ENCODE results near the gene CCT7. TPM values are rescaled to one million over a fixed set of nuclear protein-coding genes. Genes with fewer than 3 reads are reported as not detected.

Gene CCT7
- total RNA-seq, 1 donor from 2014 or later: 270 TPM

DNA sequence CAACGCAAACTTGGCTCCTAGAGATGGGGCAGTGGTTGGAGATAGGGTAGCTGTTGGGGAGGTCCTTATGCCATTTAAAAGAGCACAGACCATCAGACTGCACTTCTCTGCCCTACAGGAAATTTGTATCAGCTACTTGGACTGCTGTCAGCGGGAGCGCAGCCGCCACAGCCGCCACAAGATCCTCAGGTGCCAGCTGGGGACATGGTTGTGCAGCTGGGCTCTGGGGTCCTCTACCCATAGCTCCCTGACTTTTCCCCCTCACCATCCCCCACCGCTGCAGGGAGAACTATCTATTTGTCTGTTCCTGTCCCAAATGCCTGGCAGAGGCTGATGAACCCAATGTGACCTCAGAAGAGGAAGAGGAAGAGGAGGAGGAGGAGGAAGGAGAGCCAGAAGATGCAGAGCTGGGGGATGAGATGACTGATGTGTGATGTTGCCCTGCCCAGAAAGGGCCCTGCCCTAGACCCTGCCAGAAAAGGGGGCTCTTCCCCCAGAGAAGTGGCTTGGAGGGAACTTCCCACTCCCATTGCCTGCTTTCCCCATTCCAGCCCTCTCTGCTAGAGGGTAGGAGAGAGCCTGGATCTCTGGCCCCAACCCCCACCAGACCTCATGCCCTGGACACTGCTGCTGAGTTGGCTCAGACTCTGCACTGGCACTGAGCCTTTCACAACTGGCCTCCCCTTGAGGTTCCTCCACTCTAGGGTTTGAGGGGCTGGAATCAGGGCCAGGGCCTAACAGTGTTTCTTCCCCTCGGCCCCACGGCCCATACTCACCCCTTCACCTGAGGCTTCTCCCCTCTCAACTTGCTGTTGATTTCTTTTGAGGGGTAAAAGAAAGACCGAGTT, 8.4 kb upstream of the CCT7 start:
- no peak for DNase-seq (ENCODE audit: low read depth)

DNA sequence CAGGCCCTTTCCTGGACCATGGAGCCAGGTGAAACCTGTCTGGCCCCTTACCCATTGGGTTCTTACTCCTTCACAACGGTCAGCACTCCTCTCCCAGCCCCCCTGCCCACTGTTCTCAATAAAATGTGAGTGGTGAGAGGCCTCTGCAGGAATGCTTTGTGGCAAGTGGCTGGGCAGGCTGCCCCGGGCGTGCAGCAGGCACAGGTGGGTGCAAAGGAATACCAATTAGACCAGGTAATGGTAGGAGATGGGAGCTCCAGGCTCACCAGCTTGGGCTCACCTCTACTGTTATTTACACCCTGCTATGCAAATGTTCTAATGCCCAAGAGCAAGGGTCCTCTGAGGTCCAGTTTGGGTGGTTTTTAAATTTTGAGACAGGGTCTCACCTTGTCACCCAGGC, 7.0 kb upstream of the CCT7 start:
- DNase-seq (ENCODE audit: low read depth): no peak

- DNase-seq (ENCODE audit: low read depth): no peak
These were observed 5.5 kb upstream of the CCT7 start for GRCh38 chr2:73228631-73229030.

DNA sequence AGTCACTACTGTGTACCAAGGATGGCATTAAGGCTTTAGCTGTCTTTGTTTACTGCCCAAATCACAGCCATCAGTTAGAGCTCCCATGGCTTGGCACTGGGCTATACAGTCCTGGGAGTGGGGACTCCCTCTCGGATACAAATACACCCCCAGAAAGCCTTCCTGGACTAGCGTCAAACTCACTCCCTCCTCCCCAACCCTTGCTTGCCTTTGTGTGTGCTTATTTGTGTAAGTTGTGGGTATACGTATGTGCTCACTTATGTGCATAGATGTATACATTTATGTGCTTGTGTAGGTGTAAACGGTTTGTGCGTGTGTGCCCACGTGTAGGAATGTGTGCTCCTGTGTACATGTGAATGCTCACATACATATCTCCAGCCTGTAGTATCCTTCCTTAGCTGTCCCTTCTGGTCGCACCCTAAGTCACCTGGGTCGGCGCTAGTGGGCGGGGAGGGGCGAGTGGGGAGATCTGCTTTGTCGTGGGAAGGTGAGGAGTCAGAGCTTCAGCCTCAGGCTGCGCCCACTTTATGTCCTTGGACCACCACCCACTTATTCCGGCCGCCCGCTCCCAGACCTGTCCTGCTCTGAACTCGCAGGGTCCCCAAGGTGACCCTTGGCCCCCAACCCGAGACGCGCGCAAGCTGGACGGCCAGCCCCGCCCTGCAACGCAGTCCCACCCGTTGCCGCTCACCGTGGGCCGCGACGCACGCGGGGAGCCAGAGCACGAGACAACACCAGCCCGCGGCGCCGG, 1.5 kb upstream of the CCT7 start:
- no peak for DNase-seq (ENCODE audit: low read depth)

GRCh38 chr2:73233154-73233931, 765 bp upstream of the CCT7 start, which contains the start of gene PRADC1:
PRADC1 (minus strand) TSS chr2:73233239; CDS start chr2:73233160, 79 bp downstream.
- DNase-seq (ENCODE audit: low read depth): peak; percentile 99

- DNase-seq (ENCODE audit: low read depth): no peak
These were observed 1.4 kb downstream of the CCT7 start for GRCh38 chr2:73235315-73236028.

DNA sequence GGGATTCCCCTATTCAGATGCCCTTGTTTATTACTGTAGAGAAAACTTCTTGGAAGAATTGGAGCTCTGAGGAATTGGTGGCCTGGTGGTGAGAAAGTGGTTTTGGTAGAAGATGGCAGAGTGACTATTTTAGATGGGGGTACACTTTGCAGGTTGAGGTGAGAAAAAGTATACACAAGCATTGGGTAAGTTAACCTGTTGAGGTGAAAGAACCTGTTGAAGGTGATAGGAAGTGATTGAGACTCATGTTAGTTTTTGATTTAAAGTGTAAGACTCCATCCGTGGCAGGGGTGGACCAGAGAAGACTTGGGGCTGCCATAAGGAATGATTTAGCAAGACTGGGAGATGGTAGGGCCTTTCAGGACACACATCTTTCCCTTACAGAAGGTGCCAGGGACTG, 3.1 kb downstream of the CCT7 start:
- no peak for DNase-seq (ENCODE audit: low read depth)

DNA sequence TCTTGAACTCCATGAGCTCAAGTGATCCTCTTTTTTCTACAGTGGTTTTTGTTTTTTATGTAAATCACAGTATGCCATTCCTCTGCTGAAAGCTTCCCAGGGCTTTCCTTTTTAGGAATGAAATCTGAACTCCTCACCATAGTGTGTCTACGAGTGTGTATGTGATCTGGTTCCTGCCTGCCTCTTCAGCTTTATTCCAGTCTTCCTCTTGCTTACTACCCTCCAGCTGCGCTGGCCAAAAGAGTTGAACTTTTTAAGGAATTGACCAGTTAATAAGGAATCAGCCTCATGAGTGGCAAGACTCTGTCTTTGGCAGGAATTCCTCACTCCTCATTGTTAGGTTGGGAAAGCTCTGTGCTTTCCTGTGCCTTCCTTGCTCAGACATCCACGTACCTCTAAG, 4.0 kb downstream of the CCT7 start:
- DNase-seq (ENCODE audit: low read depth): peak; percentile 19

GRCh38 chr2:73238976-73239375, 4.9 kb downstream of the CCT7 start:
- DNase-seq (ENCODE audit: low read depth): no peak

- DNase-seq (ENCODE audit: low read depth): no peak
These were observed 5.7 kb downstream of the CCT7 start for GRCh38 chr2:73239776-73240175.

DNA sequence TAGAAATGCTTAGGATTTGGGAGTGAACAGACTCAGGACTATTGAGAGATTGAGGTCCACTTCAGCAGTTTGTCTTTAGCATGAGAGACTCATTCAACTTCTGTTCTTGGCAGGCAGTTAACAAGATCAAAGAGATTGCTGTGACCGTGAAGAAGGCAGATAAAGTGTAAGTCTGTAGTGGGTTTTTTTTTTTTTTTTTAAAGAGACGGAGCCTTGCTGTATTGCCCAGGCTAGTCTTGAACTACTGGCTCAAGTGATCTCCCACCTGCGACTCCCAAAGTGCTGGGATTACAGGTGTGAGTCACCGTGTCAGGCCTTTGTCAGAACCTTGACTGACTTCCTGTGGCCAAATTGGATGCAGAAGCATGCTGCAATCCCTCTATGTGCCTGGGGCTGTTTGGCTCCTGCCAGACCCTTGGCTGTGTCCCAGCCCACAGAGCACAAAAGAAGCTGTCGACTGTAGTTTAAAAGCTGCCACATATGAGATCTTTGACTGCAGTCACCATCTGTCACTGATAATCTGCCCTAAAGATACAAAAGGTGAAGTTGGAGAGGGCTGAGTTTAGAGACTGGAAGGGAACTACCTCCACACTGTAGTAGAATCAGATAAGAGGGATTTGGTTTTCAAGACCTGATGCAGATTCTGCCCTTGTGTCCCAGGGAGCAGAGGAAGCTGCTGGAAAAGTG, 9.9 kb downstream of the CCT7 start:
- peak; percentile 89 for DNase-seq (ENCODE audit: low read depth)

DNA sequence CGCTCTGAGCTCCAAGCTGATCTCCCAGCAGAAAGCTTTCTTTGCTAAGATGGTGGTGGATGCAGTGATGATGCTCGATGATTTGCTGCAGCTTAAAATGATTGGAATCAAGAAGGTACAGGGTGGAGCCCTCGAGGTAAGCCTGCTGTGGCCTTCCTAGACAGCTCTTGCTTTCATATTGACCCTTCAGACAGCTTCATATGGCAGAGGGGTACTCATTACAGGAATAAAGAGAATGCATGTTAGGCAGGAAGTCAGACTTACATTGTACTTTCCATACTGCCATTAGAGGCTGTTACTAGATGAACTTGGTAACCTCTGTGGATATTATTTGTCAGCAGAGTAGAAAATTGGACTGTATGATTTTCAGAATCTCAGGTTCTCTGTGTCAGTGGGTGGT, 10.5 kb downstream of the CCT7 start:
- DNase-seq (ENCODE audit: low read depth): no peak

DNA sequence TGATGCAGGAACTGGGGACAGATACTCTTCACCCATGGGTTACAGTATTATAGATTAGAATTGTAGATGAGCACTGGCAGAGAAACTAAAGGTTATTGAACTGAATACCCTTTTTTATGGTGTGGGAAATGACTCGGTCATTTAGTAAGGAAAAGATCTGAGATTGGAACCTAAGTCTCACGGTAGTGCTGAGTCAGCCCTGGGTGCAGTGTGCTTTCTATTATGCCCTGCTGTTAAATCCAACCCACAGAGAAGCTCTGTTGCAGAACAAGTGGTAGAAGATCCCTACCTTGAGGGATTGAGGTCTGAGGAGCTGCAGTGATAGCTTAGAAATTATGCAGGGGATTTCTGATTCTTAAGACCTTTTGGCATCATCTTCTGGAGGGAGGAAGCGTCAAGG, 12.7 kb downstream of the CCT7 start:
- peak; percentile 31 for DNase-seq (ENCODE audit: low read depth)

- no peak for DNase-seq (ENCODE audit: low read depth)
These were observed 15.5 kb downstream of the CCT7 start for GRCh38 chr2:73249636-73250035.

GRCh38 chr2:73250872-73251846, 17.1 kb downstream of the CCT7 start:
- DNase-seq (ENCODE audit: low read depth): no peak

GRCh38 chr2:73252238-73253027, 18.3 kb downstream of the CCT7 start:
- no peak for DNase-seq (ENCODE audit: low read depth)

DNA sequence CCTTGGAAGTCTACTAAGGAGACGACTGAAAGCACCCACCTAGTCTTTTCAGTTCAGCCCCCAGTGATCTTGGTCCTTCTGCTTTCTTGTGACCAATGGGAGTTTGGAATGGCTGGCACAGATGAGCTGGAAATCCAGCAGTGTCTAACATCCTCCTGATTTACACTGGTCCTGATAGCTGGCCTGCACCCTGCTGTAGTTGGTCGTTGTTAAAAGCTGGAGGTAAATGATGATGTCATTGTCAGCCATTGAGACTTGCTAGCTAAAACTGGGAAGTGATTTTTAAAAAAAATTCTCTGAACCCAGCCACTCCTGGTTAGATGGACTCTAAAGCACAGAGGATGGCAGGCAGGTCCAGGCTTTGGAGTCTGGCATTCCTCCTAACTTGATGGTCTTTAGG, 19.3 kb downstream of the CCT7 start:
- no peak for DNase-seq (ENCODE audit: low read depth)

DNA sequence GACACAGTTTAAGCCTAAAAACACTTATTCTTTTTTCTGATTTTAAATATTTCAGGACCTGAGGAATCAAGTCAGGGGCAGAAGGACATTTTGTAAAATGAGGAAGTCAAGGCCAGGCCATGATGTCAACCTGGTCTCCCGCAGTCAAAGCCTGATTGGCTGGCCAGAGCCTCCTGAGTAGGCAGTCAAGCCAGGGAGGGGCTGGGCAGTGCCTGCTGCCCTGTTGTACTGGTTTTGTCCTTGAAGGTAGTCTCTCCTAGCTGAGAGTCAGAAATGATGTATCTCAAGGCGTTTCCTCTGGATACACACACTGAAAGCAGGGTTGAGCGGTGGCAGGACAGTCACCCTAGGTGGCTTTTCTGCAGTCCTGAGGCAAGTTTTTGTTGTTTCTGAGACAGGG, 19.8 kb downstream of the CCT7 start:
- no peak for DNase-seq (ENCODE audit: low read depth)
